Stimulated activated CD4-positive, alpha-beta T cell treated with anti-CD3 and anti-CD28 coated beads, Interleukin-15, amount 100 ng/mL, for 24 hours (primary cell): ENCODE data around the gene CMKLR1.

Source experiments
- DNase-seq: peaks from one replicate; pipeline ENCODE4 v3.0.0-alpha.2; 2020

The CMKLR1 gene

GRCh38 chr12:108333898-108334699 lies 5.0 kb downstream of the CMKLR1 start:
- DNase-seq: no peak

GRCh38 chr12:108332791-108333382 lies 6.2 kb downstream of the CMKLR1 start:
- DNase-seq: no peak

- DNase-seq: no peak
These were observed 10.7 kb downstream of the CMKLR1 start for GRCh38 chr12:108328420-108328819.

- no peak for DNase-seq
These were observed 11.3 kb downstream of the CMKLR1 start for GRCh38 chr12:108327621-108328344.

GRCh38 chr12:108326254-108326750 lies 12.8 kb downstream of the CMKLR1 start:
- DNase-seq: no peak

GRCh38 chr12:108325549-108325948 lies 13.6 kb downstream of the CMKLR1 start:
- DNase-seq: no peak

- DNase-seq: no peak
These were observed 14.1 kb downstream of the CMKLR1 start for GRCh38 chr12:108325018-108325358.

- no peak for DNase-seq
These were observed 14.6 kb downstream of the CMKLR1 start for GRCh38 chr12:108324351-108325017.

GRCh38 chr12:108323581-108323980 lies 15.5 kb downstream of the CMKLR1 start:
- no peak for DNase-seq

- no peak for DNase-seq
These were observed 16.1 kb downstream of the CMKLR1 start for GRCh38 chr12:108322998-108323397.

GRCh38 chr12:108321688-108322087 lies 17.4 kb downstream of the CMKLR1 start:
- DNase-seq: no peak

- no peak for DNase-seq
These were observed 18.4 kb downstream of the CMKLR1 start for GRCh38 chr12:108320507-108321293.

- DNase-seq: no peak
These were observed 19.6 kb downstream of the CMKLR1 start for GRCh38 chr12:108319277-108320234.

- DNase-seq: no peak
These were observed 20.4 kb downstream of the CMKLR1 start for GRCh38 chr12:108318472-108319275.

- DNase-seq: no peak
These were observed 21.5 kb downstream of the CMKLR1 start for GRCh38 chr12:108317308-108318234.

- no peak for DNase-seq
These were observed 22.7 kb downstream of the CMKLR1 start for GRCh38 chr12:108316176-108317086.

- DNase-seq: no peak
These were observed 23.5 kb downstream of the CMKLR1 start for GRCh38 chr12:108315486-108316105.
